GM20000 (cell line): ENCODE data around the gene WTAP.
"Not testable (repeated sequence)": the region's sequence is repeated elsewhere in the genome, so short reads cannot be mapped to it uniquely, and the experiment has no call there.

ENCODE experiments used
- DNase-seq: peaks from one replicate; pipeline ENCODE4 v3.0.0; 2012; ENCODE audit warnings: low spot score
- CTCF ChIP-seq: IDR thresholded peaks from 2 replicates; pipeline ENCODE4 v1.5.1; 2012; ENCODE audit warnings: mild to moderate bottlenecking, control low read depth; ENCODE audit errors: extremely low read depth, missing control alignments

Gene WTAP

DNA sequence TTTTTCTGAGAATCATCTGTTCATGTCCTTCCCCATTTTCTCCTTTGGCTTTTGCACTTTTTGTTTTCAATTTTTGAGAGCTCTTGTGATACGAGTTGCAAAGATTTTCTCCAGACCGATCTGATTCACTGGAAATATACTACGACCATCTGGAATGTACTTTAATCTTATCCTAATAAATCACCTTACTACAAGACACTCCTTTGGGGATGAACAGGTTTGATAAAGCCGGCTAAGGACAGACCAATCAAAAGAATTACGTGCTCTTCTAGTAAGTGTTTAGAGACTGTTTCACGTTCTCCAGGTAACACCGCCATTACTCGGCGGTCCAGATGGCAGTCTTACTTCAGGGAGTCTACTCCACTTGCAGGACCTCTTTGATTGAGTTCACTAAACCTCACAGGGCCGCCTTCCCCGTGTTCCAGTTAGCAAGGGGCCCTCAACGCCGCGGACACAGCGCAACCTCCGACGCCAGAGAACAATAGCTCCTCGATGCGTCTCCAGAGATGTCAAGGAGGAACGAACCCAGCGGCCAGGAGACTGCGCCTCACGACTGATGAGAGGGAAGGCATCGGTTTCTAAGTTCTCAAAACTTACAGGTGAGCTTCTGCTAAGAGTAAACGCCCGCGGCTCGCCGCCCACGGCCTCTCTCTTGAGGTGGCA, 920 bp upstream of the WTAP start:
- no peak for DNase-seq
- TF ChIP-seq CTCF: no peak

DNA sequence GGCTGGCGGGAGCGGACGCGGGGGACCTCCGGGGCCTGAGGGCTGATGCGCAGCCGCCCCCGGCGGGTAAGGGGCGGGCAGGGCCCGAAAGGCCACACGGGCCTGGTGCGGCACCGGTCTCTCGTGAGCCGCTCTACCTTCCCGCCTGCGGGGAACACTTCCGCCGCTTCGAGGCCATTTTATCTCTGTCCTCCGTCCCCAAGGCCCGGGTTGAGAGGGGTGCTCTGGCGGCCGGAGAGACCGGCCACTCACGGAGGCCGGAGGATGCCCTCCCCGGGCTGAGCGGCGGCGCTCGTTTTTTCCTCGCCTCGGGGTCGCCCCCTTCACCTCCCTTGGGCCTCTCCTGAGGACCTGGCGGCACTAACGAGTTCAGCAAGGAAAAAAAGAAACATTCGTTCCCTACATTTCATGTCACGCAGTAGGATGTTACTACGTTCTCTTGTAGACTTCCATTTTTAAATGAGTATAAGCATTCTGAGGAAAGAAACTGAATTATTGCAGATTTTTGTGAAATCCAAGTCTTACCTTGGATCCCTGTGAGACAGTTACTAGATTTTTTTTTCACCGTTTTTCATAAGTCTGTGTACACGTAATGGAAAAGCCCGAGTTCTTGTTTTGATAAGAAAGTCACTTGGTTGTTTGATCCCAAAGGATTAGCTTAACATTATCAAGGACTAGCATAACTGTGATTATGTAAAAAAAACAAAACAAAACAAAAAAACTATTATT, 575 bp downstream of the WTAP start:
- TF ChIP-seq CTCF: no peak
- DNase-seq: peak; percentile 72

GRCh38 chr6:159728531-159728964, 1.2 kb downstream of the WTAP start:
- no peak for DNase-seq
- no peak for TF ChIP-seq CTCF

- peak; percentile 27 for DNase-seq
- no peak for TF ChIP-seq CTCF
Measured at GRCh38 chr6:159729598-159730331, 2.5 kb downstream of the WTAP start.

- no peak for DNase-seq
- TF ChIP-seq CTCF: no peak
Measured at GRCh38 chr6:159730332-159730676, 3.0 kb downstream of the WTAP start.

- not testable (repeated sequence) for DNase-seq
Measured at GRCh38 chr6:159732550-159732949, 5.2 kb downstream of the WTAP start.

DNA sequence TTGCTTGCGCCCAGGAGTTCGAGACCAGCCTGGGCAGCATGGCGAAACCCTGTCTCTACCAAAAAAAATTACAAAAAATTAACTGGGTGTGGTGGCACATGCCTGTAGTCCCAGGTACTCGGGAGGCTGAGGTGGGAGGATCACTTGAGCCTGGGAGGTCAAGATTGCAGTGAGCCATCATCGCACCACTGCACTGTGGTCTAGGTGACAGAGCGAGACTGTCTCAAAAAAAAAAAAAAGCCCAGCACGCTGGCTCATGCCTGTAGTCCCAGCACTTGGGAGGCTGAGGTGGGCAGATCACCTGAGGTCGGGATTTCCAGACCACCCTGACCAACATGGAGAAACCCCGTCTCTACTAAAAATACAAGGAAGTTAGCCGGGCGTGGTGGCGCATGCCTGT, 6.1 kb downstream of the WTAP start:
- not testable (repeated sequence) for DNase-seq

- no peak for DNase-seq
- TF ChIP-seq CTCF: no peak
Measured at GRCh38 chr6:159736908-159737307, 9.6 kb downstream of the WTAP start.
